Left lung (tissue), 10 donors: ENCODE data around the gene CDK14. TPM values are rescaled to one million over a fixed set of nuclear protein-coding genes. Genes with fewer than 3 reads are reported as not detected.
A peak's percentile ranks its signal among the peaks of the same experiment; 100 is the strongest.

Experiments used
- ATAC-seq: fragments of 200-7000 bp; cut with Tn5 transposase; one replicate; pipeline ENCODE4 v1.9.1; 2020; ENCODE audit warnings: moderate library complexity
- DNase-seq, 4 donors: peaks; one replicate each; pipeline ENCODE4 v3.0.0-alpha.2; 2013 to 2020
- H3K27ac ChIP-seq, 2 donors: fragments of 200-600 bp; sonication (generic) in 1 of 2; one replicate each; pipeline versions ENCODE4 v1.5.0 to v1.8.0; 2020 to 2021
- H3K27me3 ChIP-seq, 2 donors: fragments of 200-600 bp; sonication (generic) in 1 of 2; one replicate each; pipeline versions ENCODE4 v1.5.0 to v1.8.0; 2020 to 2021
- H3K36me3 ChIP-seq, 2 donors: fragments of 200-600 bp; sonication (generic) in 1 of 2; one replicate each; pipeline versions ENCODE4 v1.5.0 to v1.8.0; 2020 to 2021
- H3K4me1 ChIP-seq, 2 donors: fragments of 200-600 bp; one replicate each; pipeline ENCODE4 v1.8.0; 2021
- H3K4me3 ChIP-seq, 2 donors: fragments of 200-600 bp; sonication (generic) in 1 of 2; one replicate each; pipeline versions ENCODE4 v1.5.0 to v1.8.0; 2020 to 2021; ENCODE audit warnings: mild to moderate bottlenecking in 1 of 2
- H3K9me3 ChIP-seq, 2 donors: fragments of 200-600 bp; sonication (generic) in 1 of 2; one replicate each; pipeline versions ENCODE4 v1.5.0 to v1.8.0; 2020 to 2021
- CTCF ChIP-seq, 2 donors: fragments of 200-600 bp; sonication (generic) in 1 of 2; IDR thresholded peaks; one replicate each; pipeline versions ENCODE4 v1.5.0 to v1.8.0; 2021; ENCODE audit warnings: antibody characterized with exemption in 2 of 2
- intact Hi-C, 2 donors: fragments of 100-400 bp; cut with DNase I; formaldehyde crosslinking; loops; one replicate each; pipeline versions ENCODE4 v1.11.2 to v1.14.2; 2022
- polyA plus RNA-seq, 6 donors: library from polyadenylated mRNA; unstranded; fragments of 120-200 nt; gene quantifications; one replicate each; pipeline ENCODE4 v1.2.1, GENCODE V29; 2013; ENCODE audit not compliant: insufficient read length in 6 of 6
- total RNA-seq, 2 donors: library from RNA; stranded (reverse); fragmentation: NEBNext Ultra II Directional; extraction: Animal tissue kit (Norgen Biotek cat#: 25700); gene quantifications; one replicate each; pipeline ENCODE4 v1.2.1, GENCODE V29; 2021
- donor health status: DM: no; HTN: yes; CAD: no.
- donor health status: DM: no; HTN: no; CAD: no.

The CDK14 gene
- total and polyA plus RNA-seq, 8 donors, result 24.1 to 45.1 (median 30.0) TPM

- intact Hi-C loops, result no loop called here
- TF ChIP-seq CTCF (IDR thresholded peaks at IDR 0.05), result no peak
- ATAC-seq (no peak), DNase-seq (no peak)
- H3K9me3 ChIP-seq, result no peaks in the 10 kb centered on the region
- no peaks in the 10 kb centered on the region for H3K36me3 ChIP-seq
- H3K4me3 ChIP-seq, result no peak overlapping the region
- no peaks in the 10 kb centered on the region for H3K4me1 ChIP-seq
- H3K27ac ChIP-seq, result no peak overlapping the region
- no peaks in the 10 kb centered on the region for H3K27me3 ChIP-seq
These were observed 248.3 kb downstream of the CDK14 start for GRCh38 chr7:90844421-90844820.

GRCh38 chr7:90846192-90846591 is 250.1 kb downstream of the CDK14 start:
- Histone ChIP-seq H3K4me1 (no peaks in the 10 kb centered on the region), H3K27ac (no peak overlapping the region), H3K36me3 (no peaks in the 10 kb centered on the region), H3K27me3 (no peaks in the 10 kb centered on the region), H3K4me3 (no peak overlapping the region), H3K9me3 (no peaks in the 10 kb centered on the region)
- ATAC-seq (no peak), DNase-seq (peak in 1 of 4 donors; percentile 12)
- intact Hi-C loops, result no loop called here
- no peak for TF ChIP-seq CTCF (IDR thresholded peaks at IDR 0.05)

- H3K27me3 ChIP-seq, result no peaks in the 10 kb centered on the region
- no peak overlapping the region for H3K4me3 ChIP-seq
- TF ChIP-seq CTCF (IDR thresholded peaks at IDR 0.05), result no peak
- H3K36me3 ChIP-seq, result no peaks in the 10 kb centered on the region
- ATAC-seq (no peak), DNase-seq (no peak)
- no peaks in the 10 kb centered on the region for H3K9me3 ChIP-seq
- intact Hi-C loops, result no loop called here
- no peak overlapping the region for H3K27ac ChIP-seq
- no peaks in the 10 kb centered on the region for H3K4me1 ChIP-seq
These were observed 253.9 kb downstream of the CDK14 start for GRCh38 chr7:90850066-90850465.

- no peak overlapping the region for H3K27ac ChIP-seq
- TF ChIP-seq CTCF (IDR thresholded peaks at IDR 0.05), result no peak
- intact Hi-C loops, result no loop called here
These were observed 254.3 kb downstream of the CDK14 start for GRCh38 chr7:90850471-90850870.

GRCh38 chr7:90853205-90853604 is 257.1 kb downstream of the CDK14 start:
- ATAC-seq, result no peak
- H3K4me3 ChIP-seq, result no peak overlapping the region
- DNase-seq, result no peak
- H3K9me3 ChIP-seq, result no peaks in the 10 kb centered on the region
- no peaks in the 10 kb centered on the region for H3K36me3 ChIP-seq
- H3K4me1 ChIP-seq, result no peaks in the 10 kb centered on the region
- no peaks in the 10 kb centered on the region for H3K27me3 ChIP-seq
- intact Hi-C loops, result no loop called here
- no peak for TF ChIP-seq CTCF (IDR thresholded peaks at IDR 0.05)
- H3K27ac ChIP-seq, result no peak overlapping the region

More at GRCh38 chr7:90850471-90850870, 254.3 kb downstream of the CDK14 start:
- Histone ChIP-seq H3K4me1 (no peaks in the 10 kb centered on the region), H3K9me3 (no peaks in the 10 kb centered on the region), H3K36me3 (no peaks in the 10 kb centered on the region), H3K4me3 (no peak overlapping the region), H3K27me3 (no peaks in the 10 kb centered on the region)
- ATAC-seq (no peak), DNase-seq (no peak)
